Fibroblast of mammary gland (primary cell): Measurements from ENCODE around the gene IGHMBP2.

Experiments used
- DNase-seq: peaks from one replicate; pipeline ENCODE4 v3.0.0-alpha.2; 2010; ENCODE audit warnings: low read depth
- H3K4me3 ChIP-seq: 2 replicates; pipeline ENCODE4 v1.5.1; 2011; ENCODE audit warnings: low read depth, mild to moderate bottlenecking, low read length, moderate library complexity; ENCODE audit not compliant: control insufficient read depth
- CTCF ChIP-seq: conservative IDR thresholded peaks from 2 replicates; pipeline ENCODE4 v1.5.1; 2011; ENCODE audit warnings: low read depth, low read length, inconsistent platforms; ENCODE audit not compliant: control insufficient read depth, insufficient read depth

Gene IGHMBP2

DNA sequence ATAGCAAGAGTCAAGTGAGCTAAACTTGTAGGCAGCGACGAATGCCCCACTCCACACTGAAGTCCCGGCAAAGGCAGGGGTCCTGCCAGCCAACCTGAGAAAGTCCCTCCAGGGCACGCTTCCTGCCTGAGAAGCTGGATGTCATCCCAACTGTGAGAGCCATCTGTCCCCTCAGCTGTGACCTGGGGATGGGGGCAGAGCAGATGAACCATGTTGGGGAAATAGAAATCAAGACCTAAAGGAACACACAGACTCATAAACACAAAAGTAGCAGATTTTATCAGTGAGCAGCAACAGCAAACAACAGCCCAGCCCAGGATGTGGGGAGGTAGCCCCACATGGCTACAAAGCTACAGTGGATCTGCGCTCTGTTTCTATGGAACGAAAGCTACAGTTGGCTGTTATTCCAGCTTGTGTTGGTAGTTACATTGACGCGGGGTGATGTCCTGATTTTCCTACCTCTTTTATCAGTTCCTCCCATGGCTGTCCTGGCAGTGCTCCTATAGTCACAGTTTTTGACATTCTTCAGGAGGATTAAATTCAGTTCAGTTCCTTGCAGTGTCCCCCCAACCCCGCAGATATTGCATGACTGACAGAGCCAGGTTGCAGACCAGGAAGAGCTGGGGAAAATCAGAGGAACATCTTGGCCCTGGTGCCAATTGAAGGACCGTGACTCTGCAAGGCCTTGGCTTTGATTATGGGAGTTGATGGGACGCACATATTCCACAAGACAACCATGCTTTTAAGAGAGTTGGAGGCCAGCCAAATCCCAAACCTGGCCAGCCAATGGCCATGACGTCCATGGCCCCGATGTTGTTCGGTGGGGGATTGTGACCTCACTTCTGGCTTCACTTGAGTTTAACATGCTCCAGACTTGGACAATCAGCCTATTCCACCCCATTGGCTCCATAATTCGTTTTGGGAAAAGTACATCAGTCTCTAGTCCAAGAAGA lies 62.5 kb downstream of the IGHMBP2 start:
- no peak for TF ChIP-seq CTCF
- no peak for DNase-seq
- no peak overlapping the region for H3K4me3 ChIP-seq

DNA sequence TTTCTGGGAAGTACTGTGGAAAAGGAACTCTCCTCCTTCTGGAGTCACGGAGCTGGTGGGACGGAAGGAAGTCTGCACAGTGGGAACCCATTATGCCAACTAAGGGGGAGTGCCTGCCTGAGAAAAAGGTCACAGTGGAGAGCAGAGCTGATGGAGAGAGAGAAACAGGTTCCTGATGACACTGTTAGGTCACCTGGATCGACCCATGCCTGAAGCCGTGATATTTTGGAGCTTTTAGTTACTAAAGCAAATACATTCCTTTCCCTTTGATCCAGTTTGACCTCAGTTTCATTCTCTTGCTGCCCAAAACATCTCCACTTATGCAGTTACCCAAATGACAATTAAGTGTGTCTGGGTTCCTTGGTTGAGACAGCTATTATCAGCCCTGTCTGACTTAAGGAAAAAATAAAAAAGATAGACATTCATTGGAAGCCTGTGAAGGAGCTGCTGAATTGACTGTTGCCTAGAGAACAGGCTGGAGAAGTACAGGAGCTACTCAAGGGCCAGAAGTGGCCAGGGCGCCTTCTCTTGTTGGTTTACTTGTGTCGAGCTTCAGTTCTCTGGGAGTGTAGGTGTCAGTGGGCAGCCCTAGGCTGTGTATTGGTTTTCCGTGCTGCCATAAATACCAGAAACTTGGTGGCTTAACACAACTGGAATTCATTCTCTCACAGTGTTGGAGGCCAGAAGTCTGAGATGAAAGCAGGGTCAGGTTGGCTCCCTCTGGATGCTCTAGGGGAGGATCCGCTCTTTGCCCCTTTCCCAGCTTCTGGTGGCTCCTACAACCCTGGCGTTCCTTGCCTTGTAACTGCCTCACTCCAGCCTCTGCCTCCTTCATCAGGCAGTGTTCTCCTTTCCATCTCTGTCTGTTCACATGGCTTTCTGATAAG lies 63.4 kb downstream of the IGHMBP2 start:
- no peak for DNase-seq
- no peak overlapping the region for H3K4me3 ChIP-seq
- TF ChIP-seq CTCF, result no peak

- no peak for TF ChIP-seq CTCF
- DNase-seq, result no peak
- H3K4me3 ChIP-seq, result no peak overlapping the region
These were observed 64.9 kb downstream of the IGHMBP2 start for GRCh38 chr11:68968306-68969250.

DNA sequence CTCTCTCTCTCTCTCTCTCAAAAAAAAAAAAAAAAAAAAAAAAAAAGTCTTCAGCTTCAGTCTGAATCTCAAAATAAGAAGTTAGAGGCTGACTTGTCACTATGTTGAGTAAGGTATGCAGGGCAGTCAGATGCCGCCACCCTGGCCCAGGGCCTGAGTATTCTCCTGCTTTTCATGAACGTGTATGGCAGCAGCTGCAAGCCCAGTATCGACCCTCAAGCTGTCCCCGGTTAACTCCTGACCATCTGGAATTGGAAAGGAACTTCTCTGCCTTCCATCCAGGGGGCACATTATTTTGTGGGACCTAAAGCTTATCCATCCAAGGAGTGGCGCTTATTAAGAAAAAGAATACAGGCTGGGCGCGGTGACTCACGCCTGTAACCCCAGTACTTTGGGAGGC lies 65.7 kb downstream of the IGHMBP2 start:
- H3K4me3 ChIP-seq, result no peak overlapping the region

DNA sequence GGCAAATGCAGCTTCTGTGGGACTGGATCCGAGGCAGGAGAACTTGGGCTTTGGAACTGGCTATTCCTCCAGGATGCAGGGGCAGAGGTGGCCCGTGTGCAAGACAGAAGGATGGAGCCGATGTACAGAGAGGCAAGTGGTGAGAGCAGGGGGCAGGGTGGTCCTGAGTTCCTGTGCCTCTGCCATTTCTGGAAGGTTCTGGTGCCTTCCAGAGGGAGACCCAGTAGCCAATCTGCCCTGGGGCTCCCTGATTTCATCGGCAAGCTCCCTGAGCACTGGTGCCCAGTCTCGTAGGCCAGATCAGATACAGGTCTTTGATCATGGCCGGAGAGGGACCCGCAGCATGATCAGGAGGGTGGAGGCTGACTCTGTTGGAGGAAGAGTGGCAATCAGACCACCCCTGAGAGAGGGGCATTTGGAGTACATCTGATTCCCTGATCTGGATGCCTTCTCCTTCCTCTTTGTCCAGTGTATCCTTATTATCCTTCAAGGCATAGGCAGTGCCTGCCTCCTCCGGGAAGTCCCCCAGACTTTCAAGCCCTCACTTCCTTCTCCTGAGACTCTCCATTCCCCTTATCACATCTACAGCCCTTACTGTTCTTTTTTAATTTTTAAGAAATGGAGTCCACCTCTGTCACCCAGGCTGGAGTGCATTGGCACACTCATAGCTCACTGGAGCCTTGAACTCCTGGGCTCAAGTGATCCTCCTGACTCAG lies 67.4 kb downstream of the IGHMBP2 start:
- DNase-seq, result no peak
- no peak overlapping the region for H3K4me3 ChIP-seq
- no peak for TF ChIP-seq CTCF

More for the DNA sequence above, 65.7 kb downstream of the IGHMBP2 start:
- TF ChIP-seq CTCF, result no peak
- DNase-seq, result no peak
